ENCODE data around the gene FAM8A1.
"Not testable (repeated sequence)": the region's sequence is repeated elsewhere in the genome, so short reads cannot be mapped to it uniquely, and the experiment has no call there.

FAM8A1 gene, protein sequence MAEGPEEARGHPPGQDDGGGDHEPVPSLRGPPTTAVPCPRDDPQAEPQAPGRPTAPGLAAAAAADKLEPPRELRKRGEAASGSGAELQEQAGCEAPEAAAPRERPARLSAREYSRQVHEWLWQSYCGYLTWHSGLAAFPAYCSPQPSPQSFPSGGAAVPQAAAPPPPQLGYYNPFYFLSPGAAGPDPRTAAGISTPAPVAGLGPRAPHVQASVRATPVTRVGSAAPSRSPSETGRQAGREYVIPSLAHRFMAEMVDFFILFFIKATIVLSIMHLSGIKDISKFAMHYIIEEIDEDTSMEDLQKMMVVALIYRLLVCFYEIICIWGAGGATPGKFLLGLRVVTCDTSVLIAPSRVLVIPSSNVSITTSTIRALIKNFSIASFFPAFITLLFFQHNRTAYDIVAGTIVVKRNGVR

DNA sequence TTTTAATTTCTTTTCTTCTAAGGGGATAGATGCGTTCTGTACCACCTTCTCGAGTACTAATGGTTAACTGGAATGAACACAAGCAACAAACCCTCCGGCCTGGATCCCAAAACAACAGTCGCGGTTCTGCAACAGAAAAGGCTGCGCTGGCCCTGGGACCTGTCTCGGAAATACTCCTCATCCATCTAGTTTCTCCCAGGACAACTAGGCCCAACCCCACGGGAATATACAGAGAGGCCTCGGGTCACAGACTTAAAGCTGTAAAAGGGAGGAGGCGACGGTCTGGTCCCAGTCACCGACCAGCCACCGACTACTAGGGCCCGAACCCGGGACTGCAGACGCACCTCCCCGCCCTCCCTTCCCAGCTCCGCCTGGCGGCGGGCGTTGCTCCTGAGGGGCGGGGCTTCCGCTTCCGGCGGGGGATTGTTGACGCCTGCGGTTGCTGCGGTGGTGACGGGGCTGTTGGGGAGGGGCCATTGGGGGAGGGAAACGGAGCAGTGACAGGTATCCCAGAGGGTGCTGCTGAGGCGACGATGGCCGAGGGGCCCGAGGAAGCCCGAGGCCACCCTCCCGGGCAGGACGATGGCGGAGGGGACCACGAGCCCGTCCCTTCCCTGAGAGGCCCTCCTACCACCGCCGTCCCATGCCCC is at the start of gene FAM8A1:
Gene FAM8A1, plus strand, starts transcription at position 426 of the 650 bp plus-strand sequence. Its CDS starts 108 bp downstream, at position 534.
- DNase-seq (ENCODE audit: low read depth, low spot score) = peak; percentile 90

DNA sequence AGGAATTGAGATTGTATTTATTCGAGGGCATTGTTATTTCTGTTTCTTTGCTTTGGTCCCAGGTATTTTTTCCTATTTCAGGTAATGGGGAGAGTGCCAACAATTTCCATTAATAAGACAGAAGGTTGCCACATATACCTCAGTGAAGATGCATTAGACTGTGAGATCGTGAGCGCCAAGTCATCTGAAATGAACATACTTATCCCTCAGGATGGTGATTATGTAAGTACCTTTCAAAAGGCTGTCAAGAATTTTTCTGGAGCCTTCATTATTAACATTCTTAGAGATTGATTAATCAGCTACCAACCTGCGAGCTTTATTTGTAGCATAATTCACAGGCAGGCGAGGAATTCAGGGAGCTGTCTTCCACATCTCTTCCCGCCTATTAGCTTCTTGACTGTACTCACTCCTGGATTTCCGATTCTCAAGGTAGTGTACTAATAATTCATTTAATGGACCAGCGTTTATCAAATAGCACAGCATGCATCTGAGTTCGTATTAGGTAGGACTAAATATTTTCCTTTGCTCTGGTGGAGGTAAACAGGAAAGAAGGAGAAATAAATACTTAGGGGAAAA is 48.6 kb upstream of the FAM8A1 start:
- no peak for DNase-seq (ENCODE audit: low read depth, low spot score)

DNA sequence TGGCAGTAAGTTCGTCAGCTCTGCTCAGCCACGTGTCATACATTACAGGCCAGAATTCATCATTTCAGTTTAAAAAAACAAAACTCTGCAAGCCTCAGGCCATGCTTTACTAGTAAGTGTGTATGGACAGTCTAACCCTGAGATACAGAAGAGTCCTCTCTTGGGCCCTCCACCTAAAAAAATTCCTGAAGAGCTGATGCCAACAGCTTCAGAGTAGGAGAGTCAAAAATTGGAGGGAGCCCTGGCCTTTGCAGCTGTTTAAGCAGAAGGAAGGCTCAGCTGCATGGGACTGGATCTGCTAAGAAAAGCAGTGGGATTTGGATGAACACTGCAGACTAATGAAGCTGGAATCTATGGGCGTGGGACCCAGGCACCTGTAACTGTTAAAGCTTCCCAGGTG is 47.2 kb upstream of the FAM8A1 start:
- no peak for DNase-seq (ENCODE audit: low read depth, low spot score)

DNA sequence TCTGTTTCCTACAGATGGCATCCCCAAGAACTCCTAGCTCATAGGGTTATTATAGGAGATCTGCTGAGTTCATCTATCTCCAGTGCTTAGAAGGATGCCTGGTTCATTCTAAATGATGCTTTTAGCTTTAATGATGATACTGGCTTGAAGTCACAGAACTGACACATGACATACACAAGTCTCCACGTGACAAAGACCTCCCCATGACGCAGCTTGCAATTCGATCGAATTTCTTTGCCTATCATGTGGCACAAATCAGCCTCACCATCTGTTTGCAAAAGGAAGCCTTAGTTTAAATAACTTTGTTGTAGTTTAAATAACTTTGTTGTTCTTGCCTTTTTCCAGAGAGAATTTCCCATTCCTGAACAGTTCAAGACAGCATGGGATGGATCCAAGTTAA is 44.1 kb upstream of the FAM8A1 start:
- DNase-seq (ENCODE audit: low read depth, low spot score) = no peak

DNA sequence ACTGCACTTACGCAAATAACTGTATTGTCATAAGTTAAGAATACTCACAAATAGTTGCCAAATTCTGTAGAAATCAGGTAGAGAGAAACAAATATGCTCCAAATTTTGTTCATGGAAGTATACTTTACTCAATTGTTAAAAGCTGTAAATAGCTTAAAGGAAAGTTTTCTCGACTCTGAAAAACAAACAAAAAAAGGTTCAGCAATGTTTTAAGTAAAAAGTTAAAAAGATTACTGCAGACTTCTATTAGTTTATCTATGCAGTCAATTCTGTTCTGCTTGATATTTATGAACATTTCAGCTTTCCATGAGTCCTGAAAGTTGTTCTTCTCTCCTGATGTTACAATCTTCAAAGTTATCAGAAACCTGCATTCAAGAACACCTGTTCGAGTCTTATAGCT is 37.5 kb upstream of the FAM8A1 start:
- no peak for DNase-seq (ENCODE audit: low read depth, low spot score)

DNA sequence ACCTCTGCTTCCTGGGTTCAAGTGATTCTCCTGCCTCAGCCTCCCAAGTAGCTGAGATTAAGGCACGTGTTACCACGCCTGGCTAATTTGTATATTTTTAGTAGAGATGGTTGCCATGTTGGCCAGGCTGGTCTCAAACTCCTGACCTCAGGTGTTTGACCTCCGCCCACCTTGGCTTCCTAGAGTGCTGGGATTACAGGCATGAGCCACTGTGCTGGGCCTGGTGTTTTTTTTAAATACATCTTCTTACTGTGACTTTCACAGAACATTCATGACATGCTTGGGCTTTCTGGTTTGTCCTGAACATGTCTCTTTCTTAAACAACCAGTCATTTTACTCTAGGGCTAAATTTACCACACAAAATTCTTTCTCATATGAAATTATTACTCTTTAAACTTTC is 34.7 kb upstream of the FAM8A1 start:
- no peak for DNase-seq (ENCODE audit: low read depth, low spot score)

DNA sequence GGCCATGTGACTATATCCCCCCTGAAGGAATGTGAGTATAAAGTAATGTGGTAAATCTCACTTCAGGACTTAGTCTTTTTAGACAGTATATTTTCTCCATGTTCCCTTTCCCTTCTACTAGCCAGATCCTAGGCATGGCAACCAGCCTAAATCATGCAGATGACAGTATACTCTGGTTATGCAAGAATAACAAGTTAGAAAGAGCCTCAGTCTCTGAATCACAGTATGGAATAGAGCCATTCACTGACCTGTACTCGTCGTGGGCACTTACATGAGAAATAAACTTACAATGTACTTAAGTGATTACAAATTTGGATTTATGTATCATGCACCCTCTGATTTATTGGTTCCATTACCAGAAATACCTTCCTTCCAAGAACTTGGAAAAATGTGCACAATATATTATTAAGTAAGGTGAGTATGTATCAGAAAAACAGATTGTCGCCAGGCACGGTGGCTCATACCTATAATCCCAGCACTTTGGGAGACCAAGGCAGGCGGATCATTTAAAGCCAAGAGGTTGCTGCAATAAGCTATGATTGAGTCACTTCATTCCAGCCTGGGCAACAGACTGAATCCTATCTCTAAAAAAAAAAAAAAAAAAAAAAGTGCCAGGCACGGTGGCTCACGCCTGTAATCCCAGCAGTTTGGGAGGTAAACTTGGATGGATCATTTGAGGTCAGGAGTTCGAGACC is 25.1 kb upstream of the FAM8A1 start:
- no peak for DNase-seq (ENCODE audit: low read depth, low spot score)

DNA sequence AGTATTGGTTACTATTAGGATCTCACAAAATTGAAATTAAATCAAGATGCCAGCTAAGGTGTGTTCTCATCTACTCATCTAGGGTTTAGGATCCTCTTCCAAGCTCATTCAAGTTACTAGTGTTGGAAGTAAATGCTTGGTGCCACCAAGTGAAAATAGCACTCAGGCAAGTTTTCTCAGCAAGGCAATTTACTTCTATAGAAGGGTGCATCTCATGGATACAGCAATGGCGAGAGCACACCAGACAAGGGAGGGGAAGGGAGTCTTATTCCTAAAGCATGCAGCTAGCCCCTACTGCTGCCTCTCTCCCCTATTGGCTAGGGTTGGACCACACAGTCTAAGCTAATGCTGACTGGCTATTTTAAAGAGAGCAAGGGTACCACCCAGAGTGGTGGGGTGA is 23.0 kb upstream of the FAM8A1 start:
- DNase-seq (ENCODE audit: low read depth, low spot score) = no peak

DNA sequence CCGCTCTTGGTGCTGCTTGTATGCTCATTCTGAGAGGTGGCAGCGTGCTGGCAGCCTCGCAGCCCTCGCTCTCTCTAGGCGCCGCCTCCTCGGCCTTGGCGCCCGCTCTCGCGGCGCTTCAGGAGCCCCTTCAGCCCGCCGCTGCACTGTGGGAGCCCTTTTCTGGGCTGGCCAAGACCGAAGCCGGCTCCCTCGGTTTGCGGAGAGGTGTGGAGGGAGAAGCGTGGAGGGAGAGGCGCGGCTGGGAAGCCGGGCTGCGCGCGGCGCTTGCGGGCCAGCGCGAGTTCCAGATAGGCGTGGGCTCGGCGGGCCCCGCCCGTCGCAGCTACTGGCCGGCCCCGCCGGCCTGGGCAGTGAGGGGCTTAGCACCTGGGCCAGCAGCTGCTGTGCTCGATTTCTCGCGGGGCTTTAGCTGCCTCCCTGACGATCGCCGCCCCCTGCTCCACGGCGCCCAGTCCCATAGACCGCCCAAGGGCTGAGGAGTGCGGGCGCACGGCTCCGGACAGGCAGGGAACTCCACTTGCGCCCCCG is 19.5 kb upstream of the FAM8A1 start:
- no peak for DNase-seq (ENCODE audit: low read depth, low spot score)

DNA sequence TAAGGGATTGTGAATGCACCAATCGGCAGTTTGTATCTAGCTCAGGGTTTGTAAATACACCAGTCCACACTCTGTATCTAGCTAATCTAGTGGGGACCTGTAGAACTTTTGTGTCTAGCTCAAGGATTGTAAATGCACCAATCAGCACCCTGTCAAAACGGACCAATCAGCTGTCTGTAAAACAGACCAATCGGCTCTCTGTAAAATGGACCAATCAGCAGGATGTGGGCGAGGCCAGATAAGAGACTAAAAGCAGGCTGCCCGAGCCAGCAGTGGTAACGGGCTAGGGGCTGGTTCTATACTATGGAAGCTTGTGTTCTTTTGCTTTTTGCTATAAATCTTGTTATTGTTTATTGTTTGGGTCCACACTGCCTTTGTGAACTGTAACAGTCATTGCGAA is 18.8 kb upstream of the FAM8A1 start:
- DNase-seq (ENCODE audit: low read depth, low spot score) = not testable (repeated sequence)

DNA sequence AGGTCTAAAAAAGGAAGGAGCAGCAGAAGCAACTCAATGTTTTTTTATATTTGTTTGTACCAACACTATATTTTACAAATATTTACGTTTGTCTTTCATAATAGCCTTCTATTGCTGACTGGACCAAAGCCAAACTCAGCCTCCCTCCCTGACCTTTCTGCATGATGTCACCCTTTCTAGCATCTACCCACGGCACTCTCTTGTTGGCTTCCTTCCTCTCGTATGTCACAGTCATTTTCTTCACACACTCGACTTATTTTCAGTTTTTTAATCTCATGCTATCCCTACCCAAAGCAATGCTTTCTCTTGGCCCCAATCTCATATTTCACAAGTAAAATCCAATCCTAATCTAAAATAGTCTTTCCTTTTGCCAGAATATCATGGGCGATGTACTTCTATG is 16.3 kb upstream of the FAM8A1 start:
- no peak for DNase-seq (ENCODE audit: low read depth, low spot score)

DNA sequence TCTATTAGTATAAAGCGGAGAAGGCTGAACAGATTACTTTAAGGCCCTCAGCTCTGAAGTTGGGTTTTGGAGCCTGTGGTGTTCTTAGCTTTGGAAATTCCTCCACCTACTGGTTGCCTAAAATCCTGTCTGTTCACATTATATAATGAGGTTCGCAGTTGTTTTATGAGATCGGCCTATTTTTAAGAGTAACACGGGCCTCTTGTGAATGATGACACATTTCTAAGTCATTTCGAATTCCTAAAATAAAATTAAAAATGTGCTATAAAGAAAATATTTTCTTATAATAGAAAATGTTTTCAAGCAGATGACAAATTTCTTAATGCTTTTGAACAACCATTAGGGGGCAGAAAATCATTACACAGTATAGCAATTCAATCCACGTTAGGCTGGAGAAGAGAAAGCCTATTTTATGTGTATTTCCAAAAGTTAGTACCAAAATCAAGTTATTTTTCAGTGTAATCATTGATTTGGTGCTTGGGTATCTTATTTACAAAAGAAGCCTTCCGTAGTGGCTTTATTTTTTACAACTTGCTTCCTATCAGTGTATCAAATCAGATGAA is 15.8 kb upstream of the FAM8A1 start:
- DNase-seq (ENCODE audit: low read depth, low spot score) = no peak

DNA sequence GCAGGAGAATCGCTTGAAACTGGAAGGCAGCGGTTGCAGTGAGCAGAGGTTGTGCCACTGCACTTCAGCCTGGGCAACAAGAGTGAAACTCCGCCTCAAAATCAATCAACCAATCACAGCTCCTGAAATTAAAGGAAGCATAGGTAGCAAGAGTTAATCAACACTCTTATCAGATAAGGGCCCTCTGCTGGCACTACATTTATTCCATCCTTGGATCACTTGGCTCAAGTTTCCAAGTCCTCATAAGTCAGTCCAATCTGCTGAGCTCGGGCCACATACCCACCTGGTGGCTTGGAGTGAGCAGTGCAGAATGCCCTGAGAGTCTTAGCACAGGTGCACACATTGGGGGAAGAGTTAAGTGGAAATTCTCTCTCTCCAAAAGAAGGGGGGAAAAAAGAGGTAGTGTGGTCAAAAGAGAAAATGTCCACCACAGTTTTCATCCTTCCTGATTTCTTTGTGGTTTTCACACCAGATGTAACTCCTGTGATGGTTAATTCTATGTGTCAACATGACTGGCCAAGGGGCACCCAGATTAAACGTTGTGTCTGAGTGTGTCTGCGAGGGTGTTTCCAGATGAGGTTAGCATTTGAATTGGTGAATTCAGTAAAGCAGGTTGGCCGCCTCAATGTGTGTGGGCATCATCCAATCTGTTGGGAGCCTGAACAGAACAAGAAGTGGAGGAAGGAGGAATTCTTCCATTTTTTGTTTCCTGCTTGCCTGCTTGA is 14.2 kb upstream of the FAM8A1 start:
- no peak for DNase-seq (ENCODE audit: low read depth, low spot score)

DNA sequence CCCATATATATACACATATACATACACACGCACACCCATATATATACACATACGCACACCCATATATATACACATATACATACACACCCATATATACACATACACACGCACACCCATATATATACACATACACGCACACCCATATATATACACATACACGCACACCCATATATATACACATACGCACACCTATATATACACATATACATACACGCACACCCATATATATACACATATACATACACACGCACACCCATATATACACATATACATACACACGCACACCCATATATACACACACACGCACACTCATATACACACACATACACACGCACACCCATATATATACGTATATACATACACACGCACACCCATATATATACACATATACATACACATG is 13.5 kb upstream of the FAM8A1 start:
- not testable (repeated sequence) for DNase-seq (ENCODE audit: low read depth, low spot score)

DNA sequence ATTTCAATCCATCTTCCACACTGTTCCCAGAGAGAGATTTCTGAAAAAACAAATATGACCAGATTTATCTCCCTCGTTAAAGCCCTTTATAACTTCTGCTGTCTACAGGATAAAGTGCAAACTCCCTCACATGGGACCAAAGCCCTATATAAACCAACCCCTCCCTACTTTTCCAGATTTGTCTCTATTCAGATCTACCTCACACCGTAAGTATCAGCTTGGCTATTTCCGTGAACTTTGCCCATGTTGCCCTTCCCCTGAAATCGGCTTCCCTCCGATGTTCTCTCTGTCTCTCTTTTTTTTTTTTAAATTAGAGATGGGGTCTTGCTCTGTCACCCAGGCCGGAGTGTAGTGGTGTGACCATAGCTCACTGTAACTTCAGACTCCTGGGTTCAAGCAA is 12.1 kb upstream of the FAM8A1 start:
- no peak for DNase-seq (ENCODE audit: low read depth, low spot score)

DNA sequence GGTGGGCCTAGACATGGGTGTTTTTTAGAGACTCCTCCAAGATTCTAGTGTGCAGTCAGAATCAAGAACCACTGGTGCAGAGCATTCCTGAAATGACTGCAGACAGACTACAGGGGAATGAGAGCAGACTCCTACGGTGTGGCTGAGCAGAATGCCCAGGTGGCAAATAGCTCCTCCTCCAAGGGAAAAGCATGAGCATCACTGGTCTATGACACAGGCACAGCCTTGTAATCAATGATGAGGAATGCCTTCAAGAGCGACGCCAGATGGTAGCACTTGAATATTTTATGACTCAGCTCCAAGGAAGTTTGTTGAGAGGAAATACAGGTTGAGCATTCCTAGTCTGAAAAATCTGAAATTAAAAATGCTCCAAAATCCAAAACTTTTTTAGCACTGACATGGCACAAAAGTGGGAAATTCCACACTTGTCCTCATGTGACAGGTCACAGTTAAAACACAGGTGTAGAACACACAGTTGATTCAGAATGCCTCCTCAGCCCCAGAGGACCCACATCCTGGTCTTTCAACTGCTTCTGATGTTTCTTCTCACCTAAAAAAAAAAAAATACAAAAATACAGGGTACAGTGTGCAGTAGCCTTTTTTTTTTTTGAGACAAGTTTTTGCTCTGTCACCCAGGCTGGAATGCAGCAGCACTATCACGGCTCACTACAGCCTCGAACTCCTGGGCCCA is 10.6 kb upstream of the FAM8A1 start:
- no peak for DNase-seq (ENCODE audit: low read depth, low spot score)

DNA sequence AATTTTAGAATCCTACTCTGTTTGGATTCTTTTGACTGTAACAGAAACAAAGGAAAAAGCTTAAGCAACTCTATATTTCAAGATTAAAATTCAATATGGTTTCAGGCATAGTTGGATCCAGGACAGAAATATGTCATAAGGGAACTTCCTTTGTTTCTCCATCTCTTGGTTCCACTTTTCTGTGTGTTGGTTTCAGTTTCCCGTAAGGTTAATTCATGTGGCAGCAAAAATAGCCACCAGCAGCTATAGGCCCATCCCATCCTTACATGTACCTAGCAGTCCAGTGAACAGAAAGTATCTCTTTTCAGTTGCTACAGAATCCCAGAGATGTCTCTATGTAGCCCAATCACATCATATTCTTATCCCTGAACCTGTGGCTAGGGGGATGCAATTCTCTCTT is 8.8 kb upstream of the FAM8A1 start:
- DNase-seq (ENCODE audit: low read depth, low spot score) = no peak

DNA sequence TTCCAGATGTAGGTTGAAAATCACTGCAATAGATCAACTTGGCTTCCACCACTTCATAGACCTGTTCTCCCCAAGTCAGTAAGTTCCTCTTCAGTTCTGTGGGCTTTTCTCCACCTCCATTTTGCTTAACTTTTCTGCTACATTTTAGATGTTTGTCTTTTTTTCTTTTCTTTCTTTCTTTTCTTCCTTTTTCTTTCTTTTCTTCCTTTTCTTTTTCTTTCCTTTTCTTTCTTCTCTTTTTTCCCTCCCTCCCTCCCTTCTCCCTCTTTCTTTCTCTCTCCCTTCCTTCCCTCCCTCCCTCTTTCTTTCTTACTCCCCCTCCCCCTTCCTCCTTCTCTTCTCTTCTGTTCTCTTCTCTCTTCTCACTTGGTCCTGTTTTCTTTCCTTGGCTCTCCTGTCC is 6.9 kb upstream of the FAM8A1 start:
- DNase-seq (ENCODE audit: low read depth, low spot score) = no peak

DNA sequence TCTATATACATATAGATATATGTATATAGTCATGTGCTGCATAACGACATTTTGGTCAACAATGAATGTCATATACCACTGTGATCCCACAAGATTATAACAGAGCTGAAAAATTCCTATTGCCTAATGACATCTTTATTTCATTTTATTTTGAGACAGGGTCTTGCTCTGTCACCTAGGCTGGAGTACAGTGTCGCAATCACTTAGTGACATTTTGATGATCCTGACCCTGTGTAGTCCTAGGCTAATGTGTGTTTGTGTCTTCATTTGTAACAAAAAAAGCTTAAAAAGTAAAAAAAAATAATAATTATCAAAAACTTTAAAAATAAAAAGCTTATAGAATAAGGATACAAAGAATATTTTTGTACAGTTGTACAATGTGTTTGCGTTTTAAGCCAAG is 4.0 kb upstream of the FAM8A1 start:
- no peak for DNase-seq (ENCODE audit: low read depth, low spot score)

All from activated CD4-positive, CD25-positive, alpha-beta regulatory T cell treated with anti-CD3 and anti-CD28 coated beads, Interleukin-2, amount 50 U/mL, for 16 hours (primary cell).